ENCODE measurements around the gene ASPSCR1. TPM values are rescaled to one million over a fixed set of nuclear protein-coding genes. Genes with fewer than 3 reads are reported as not detected.

The ASPSCR1 gene
- total and polyA plus RNA-seq, 2 of the 13 experiments (the other 11 are each of a cell fraction or from before 2014, with no cell fraction given): 274 to 314 TPM

DNA sequence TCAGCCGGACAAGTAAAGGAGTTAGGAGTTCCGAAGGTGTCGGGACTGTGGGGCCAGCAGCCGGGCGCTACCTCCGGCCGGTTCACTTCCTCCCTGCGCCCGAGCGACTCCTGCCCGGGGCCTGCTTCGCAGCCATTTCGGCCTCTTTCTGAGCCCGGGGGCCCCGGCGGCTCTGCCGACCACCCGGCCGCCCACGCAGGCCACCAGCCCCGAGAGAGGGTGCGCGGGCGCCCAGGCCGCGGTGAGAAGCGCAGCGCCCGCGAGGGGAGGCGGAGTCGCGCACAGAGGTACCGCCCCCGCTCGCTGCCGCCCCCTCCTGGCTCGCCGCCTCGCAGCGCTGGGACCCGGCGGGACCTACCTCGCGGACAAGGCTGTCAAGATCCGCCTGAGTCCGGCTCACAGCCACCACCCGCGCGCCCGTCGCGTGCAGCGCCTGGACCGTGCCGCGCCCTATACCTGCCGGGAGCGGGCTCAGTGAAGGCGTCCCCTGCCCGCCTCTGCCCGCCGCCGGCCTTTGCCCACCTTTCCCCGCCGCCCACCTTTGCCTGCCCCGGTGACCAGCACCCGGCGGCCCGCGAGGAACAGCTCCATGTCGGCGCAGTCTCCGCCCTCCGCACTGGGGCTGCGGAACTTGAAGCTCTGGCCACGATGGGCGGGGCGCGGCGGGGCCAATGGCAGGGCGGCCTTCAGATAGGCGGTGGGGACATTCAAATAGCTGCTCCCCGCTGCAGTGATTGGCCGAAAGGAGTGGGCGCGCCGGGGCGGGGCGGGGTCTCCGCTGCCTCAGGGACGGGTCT, 59.9 kb downstream of the ASPSCR1 start, which contains the start of gene DCXR (continued):
- TF ChIP-seq ISX (CRISPR knock-in tag; conservative IDR thresholded peaks at IDR 0.05) (no peak; the same call in 1 of the 2 replicates), MIER3 (CRISPR knock-in tag; IDR thresholded peaks at IDR 0.05; ENCODE audit: borderline replicate concordance) (no peak), ZEB1 (IDR thresholded peaks at IDR 0.05; ENCODE audit: insufficient replicate concordance, low read depth) (peak; percentile 27), SP140L (CRISPR knock-in tag; IDR thresholded peaks at IDR 0.05; ENCODE audit: borderline replicate concordance) (no peak), ZNF484 (CRISPR knock-in tag; IDR thresholded peaks at IDR 0.05; ENCODE audit: borderline replicate concordance, low read depth) (no peak), NONO (IDR thresholded peaks at IDR 0.05) (no peak), NONO (CRISPR knock-in tag; conservative IDR thresholded peaks at IDR 0.05) (peak; percentile 89), ZNF367 (CRISPR knock-in tag; IDR thresholded peaks at IDR 0.05; ENCODE audit: borderline replicate concordance) (no peak), ZNF263 (CRISPR knock-in tag; IDR thresholded peaks at IDR 0.05) (peak; percentile 29; the same call in 1 of the 2 replicates), POGZ (CRISPR knock-in tag; IDR thresholded peaks at IDR 0.05) (peak; percentile 81), CCDC6 (CRISPR knock-in tag; IDR thresholded peaks at IDR 0.05) (peak; percentile 91)
- TF ChIP-seq, protein P1, sequence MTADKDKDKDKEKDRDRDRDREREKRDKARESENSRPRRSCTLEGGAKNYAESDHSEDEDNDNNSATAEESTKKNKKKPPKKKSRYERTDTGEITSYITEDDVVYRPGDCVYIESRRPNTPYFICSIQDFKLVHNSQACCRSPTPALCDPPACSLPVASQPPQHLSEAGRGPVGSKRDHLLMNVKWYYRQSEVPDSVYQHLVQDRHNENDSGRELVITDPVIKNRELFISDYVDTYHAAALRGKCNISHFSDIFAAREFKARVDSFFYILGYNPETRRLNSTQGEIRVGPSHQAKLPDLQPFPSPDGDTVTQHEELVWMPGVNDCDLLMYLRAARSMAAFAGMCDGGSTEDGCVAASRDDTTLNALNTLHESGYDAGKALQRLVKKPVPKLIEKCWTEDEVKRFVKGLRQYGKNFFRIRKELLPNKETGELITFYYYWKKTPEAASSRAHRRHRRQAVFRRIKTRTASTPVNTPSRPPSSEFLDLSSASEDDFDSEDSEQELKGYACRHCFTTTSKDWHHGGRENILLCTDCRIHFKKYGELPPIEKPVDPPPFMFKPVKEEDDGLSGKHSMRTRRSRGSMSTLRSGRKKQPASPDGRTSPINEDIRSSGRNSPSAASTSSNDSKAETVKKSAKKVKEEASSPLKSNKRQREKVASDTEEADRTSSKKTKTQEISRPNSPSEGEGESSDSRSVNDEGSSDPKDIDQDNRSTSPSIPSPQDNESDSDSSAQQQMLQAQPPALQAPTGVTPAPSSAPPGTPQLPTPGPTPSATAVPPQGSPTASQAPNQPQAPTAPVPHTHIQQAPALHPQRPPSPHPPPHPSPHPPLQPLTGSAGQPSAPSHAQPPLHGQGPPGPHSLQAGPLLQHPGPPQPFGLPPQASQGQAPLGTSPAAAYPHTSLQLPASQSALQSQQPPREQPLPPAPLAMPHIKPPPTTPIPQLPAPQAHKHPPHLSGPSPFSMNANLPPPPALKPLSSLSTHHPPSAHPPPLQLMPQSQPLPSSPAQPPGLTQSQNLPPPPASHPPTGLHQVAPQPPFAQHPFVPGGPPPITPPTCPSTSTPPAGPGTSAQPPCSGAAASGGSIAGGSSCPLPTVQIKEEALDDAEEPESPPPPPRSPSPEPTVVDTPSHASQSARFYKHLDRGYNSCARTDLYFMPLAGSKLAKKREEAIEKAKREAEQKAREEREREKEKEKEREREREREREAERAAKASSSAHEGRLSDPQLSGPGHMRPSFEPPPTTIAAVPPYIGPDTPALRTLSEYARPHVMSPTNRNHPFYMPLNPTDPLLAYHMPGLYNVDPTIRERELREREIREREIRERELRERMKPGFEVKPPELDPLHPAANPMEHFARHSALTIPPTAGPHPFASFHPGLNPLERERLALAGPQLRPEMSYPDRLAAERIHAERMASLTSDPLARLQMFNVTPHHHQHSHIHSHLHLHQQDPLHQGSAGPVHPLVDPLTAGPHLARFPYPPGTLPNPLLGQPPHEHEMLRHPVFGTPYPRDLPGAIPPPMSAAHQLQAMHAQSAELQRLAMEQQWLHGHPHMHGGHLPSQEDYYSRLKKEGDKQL (CRISPR knock-in tag; IDR thresholded peaks at IDR 0.05; ENCODE audit: low read depth): 0 out of 2 replicates have a peak, but pooled peaks have one; percentile 31
- TF ChIP-seq, protein P2, sequence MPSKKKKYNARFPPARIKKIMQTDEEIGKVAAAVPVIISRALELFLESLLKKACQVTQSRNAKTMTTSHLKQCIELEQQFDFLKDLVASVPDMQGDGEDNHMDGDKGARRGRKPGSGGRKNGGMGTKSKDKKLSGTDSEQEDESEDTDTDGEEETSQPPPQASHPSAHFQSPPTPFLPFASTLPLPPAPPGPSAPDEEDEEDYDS (CRISPR knock-in tag; IDR thresholded peaks at IDR 0.05): peak; percentile 100
- TF ChIP-seq, protein P3, sequence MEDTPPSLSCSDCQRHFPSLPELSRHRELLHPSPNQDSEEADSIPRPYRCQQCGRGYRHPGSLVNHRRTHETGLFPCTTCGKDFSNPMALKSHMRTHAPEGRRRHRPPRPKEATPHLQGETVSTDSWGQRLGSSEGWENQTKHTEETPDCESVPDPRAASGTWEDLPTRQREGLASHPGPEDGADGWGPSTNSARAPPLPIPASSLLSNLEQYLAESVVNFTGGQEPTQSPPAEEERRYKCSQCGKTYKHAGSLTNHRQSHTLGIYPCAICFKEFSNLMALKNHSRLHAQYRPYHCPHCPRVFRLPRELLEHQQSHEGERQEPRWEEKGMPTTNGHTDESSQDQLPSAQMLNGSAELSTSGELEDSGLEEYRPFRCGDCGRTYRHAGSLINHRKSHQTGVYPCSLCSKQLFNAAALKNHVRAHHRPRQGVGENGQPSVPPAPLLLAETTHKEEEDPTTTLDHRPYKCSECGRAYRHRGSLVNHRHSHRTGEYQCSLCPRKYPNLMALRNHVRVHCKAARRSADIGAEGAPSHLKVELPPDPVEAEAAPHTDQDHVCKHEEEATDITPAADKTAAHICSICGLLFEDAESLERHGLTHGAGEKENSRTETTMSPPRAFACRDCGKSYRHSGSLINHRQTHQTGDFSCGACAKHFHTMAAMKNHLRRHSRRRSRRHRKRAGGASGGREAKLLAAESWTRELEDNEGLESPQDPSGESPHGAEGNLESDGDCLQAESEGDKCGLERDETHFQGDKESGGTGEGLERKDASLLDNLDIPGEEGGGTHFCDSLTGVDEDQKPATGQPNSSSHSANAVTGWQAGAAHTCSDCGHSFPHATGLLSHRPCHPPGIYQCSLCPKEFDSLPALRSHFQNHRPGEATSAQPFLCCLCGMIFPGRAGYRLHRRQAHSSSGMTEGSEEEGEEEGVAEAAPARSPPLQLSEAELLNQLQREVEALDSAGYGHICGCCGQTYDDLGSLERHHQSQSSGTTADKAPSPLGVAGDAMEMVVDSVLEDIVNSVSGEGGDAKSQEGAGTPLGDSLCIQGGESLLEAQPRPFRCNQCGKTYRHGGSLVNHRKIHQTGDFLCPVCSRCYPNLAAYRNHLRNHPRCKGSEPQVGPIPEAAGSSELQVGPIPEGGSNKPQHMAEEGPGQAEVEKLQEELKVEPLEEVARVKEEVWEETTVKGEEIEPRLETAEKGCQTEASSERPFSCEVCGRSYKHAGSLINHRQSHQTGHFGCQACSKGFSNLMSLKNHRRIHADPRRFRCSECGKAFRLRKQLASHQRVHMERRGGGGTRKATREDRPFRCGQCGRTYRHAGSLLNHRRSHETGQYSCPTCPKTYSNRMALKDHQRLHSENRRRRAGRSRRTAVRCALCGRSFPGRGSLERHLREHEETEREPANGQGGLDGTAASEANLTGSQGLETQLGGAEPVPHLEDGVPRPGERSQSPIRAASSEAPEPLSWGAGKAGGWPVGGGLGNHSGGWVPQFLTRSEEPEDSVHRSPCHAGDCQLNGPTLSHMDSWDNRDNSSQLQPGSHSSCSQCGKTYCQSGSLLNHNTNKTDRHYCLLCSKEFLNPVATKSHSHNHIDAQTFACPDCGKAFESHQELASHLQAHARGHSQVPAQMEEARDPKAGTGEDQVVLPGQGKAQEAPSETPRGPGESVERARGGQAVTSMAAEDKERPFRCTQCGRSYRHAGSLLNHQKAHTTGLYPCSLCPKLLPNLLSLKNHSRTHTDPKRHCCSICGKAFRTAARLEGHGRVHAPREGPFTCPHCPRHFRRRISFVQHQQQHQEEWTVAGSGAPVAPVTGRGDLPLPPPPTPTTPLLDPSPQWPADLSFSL (CRISPR knock-in tag; IDR thresholded peaks at IDR 0.05): no peak
- TF ChIP-seq, protein P4, sequence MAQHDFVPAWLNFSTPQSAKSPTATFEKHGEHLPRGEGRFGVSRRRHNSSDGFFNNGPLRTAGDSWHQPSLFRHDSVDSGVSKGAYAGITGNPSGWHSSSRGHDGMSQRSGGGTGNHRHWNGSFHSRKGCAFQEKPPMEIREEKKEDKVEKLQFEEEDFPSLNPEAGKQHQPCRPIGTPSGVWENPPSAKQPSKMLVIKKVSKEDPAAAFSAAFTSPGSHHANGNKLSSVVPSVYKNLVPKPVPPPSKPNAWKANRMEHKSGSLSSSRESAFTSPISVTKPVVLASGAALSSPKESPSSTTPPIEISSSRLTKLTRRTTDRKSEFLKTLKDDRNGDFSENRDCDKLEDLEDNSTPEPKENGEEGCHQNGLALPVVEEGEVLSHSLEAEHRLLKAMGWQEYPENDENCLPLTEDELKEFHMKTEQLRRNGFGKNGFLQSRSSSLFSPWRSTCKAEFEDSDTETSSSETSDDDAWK (CRISPR knock-in tag; IDR thresholded peaks at IDR 0.05): no peak
